ENCODE measurements around the gene SF3B4. TPM values are rescaled to one million over a fixed set of nuclear protein-coding genes. Genes with fewer than 3 reads are reported as not detected.
"Not testable (repeated sequence)": the region's sequence is repeated elsewhere in the genome, so short reads cannot be mapped to it uniquely, and the experiment has no call there.

The SF3B4 gene
- total and polyA plus RNA-seq, 2 of the 4 experiments (the other 2 are of a cell fraction): 6.6 to 64.4 TPM

DNA sequence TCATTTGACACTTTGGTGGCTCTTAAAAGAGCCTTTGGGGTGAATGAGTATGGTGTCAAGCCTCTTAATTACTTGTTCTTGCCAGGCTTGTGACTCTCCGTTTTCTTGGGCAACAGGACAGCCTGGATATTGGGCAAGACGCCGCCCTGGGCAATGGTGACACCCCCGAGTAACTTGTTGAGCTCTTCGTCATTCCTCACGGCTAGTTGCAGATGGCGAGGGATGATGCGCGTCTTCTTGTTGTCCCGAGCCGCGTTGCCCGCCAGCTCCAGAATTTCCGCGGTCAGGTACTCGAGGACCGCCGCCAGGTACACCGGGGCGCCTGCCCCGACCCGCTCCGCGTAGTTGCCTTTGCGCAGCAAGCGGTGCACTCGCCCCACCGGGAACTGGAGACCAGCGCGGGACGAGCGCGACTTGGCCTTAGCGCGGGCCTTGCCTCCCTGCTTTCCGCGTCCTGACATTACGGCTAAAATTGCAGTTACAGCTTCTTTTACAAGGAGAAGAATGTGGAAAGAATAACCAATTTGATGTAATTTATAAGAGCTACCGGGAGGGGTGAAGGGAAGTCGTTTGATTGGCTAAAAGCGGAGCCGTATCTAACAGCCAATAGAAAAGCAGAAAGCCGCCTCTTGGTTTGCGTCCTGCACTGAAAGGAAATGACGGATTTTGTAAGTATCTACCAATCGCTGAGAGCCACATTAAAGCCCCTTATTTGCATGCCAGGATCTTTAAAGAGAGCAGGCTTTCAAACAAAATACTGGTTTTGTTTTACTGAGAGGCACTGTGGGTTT, 40.0 kb downstream of the SF3B4 start (continued):
- TF ChIP-seq, protein P1, sequence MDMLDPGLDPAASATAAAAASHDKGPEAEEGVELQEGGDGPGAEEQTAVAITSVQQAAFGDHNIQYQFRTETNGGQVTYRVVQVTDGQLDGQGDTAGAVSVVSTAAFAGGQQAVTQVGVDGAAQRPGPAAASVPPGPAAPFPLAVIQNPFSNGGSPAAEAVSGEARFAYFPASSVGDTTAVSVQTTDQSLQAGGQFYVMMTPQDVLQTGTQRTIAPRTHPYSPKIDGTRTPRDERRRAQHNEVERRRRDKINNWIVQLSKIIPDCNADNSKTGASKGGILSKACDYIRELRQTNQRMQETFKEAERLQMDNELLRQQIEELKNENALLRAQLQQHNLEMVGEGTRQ (IDR thresholded peaks at IDR 0.05; ENCODE audit: low read depth, low read length): no peak; the same call in 1 of the 2 replicates
- TF ChIP-seq CEBPB (IDR thresholded peaks at IDR 0.05; ENCODE audit: low read depth, low read length): peak; percentile 96
- TF ChIP-seq MAFK (IDR thresholded peaks at IDR 0.05; ENCODE audit: low read depth, low read length): peak; percentile 24; the same call in 1 of the 2 replicates
- TF ChIP-seq FOS (IDR thresholded peaks at IDR 0.05; ENCODE audit: low read depth, low read length): no peak

DNA sequence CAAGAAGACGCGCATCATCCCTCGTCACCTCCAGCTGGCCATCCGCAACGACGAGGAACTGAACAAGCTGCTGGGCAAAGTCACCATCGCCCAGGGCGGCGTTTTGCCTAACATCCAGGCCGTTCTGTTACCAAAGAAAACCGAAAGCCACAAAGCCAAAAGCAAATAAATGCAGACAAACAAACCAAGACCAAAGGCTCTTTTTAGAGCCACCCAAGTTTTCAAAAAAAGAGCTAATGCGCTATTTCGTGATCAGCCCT, 40.5 kb downstream of the SF3B4 start:
- peak overlapping the region; percentile 66; the same call in 1 of the 2 replicates for H4K91ac ChIP-seq (ENCODE audit: insufficient read depth, low read depth, low read length)
- dilution Hi-C loops (cut with HindIII; ENCODE audit: low sequenced_read_pairs, unreplicated experiment); H2BK20ac ChIP-seq (ENCODE audit: low read depth, low read length); BruUV-seq (replicated peaks); H2AFZ ChIP-seq (replicated peaks; ENCODE audit: low read length, poor library complexity); H2AK5ac ChIP-seq (ENCODE audit: low read depth, low read length); H3K9me3 ChIP-seq (ENCODE audit: control insufficient read depth, insufficient read depth, low read length); in situ Hi-C loops (cut with MboI; ENCODE audit: low sequenced_read_pairs); intact Hi-C loops (cut with micrococcal nuclease); H3K36me3 ChIP-seq (ENCODE audit: control insufficient read depth, insufficient read depth, low read length); H3K9me1 ChIP-seq (ENCODE audit: insufficient read depth, low read length); H3K4me1 ChIP-seq (ENCODE audit: control insufficient read depth, insufficient read depth, low read length); H3K27me3 ChIP-seq (ENCODE audit: control insufficient read depth, insufficient read depth, low read length); ATAC-seq (ENCODE audit: low read depth); H2BK120ac ChIP-seq (ENCODE audit: low read depth, low read length); DNase-seq; H2BK15ac ChIP-seq (ENCODE audit: low read depth, low read length): not testable (repeated sequence)
- TF ChIP-seq POLR2A (IDR thresholded peaks at IDR 0.05; ENCODE audit: low read depth, low read length): 0 out of 2 replicates have a peak, but pooled peaks have one; percentile 17
- TF ChIP-seq CHD1 (IDR thresholded peaks at IDR 0.05; ENCODE audit: low read depth, low read length): peak; percentile 97; the same call in 1 of the 2 replicates
- peak overlapping the region; percentile 91 for H3K27ac ChIP-seq (ENCODE audit: insufficient read depth, low read length)
- H3K79me1 ChIP-seq (ENCODE audit: low read depth in 1 of 2, low read length in 2 of 2): peaks cover 3 to 19% of the 10 kb centered on the region in 2 experiments
- no CpG with 5 or more reads among the region's 13 CpGs for WGBS, 2 experiments (ENCODE audit: extremely low coverage in 2 of 2, insufficient read length in 1 of 2)
- H3K9ac ChIP-seq (ENCODE audit: low read depth, low read length): peak overlapping the region; percentile 84
- peak overlapping the region; percentile 54 for H4K5ac ChIP-seq (ENCODE audit: low read depth, low read length)
- H3K18ac ChIP-seq (ENCODE audit: low read depth, low read length): peak overlapping the region; percentile 71
- H4K20me1 ChIP-seq (ENCODE audit: insufficient read depth, low read length): peaks cover 15% of the 10 kb centered on the region
- H2BK5ac ChIP-seq (ENCODE audit: low read depth, low read length, poor library complexity, severe bottlenecking): peak overlapping the region; percentile 89
- H3K4ac ChIP-seq (ENCODE audit: low read depth, low read length): peak overlapping the region; percentile 73
- peak overlapping the region; percentile 84 for H3K4me2 ChIP-seq (ENCODE audit: low read depth, low read length)
- H2AK9ac ChIP-seq (replicated peaks; ENCODE audit: low read depth, low read length, poor library complexity): peak overlapping the region; percentile 66
- H3K56ac ChIP-seq (ENCODE audit: extremely low read depth, insufficient read depth, low read length): peak overlapping the region; percentile 93; the same call in 1 of the 2 replicates
- H3K14ac ChIP-seq (replicated peaks; ENCODE audit: low read depth, low read length): peak overlapping the region; percentile 69
- H4K8ac ChIP-seq (ENCODE audit: low read depth in 2 of 2, low read length in 2 of 2): peak overlapping the region in 1 of 2 experiments; percentile 53; a peak in 2 of 4 replicates
- ChIA-PET POLR2A (ENCODE audit: unreplicated experiment) (interaction anchor here (0.6 to 2.9 kb wide), 11 partner anchors 15 to 300 kb away, joined by 3 to 16 read pairs (median 5); partner anchors contain the start of genes OTUD7B and SF3B4), CTCF (interaction anchor here (1.3 kb wide), 1 partner anchor 163 kb away, joined by 4 read pairs; no protein-coding TSS in a partner anchor)
- peak overlapping the region; percentile 96 for H3K23ac ChIP-seq (ENCODE audit: low read depth, low read length)
- H3K4me3 ChIP-seq (ENCODE audit: insufficient read depth, low read depth, low read length): peak overlapping the region; percentile 50
